Heart left ventricle (tissue), 16 donors: ENCODE results near the gene SUPT6H. TPM values are rescaled to one million over a fixed set of nuclear protein-coding genes. Genes with fewer than 3 reads are reported as not detected.

Experiments
- ATAC-seq, 4 donors: fragments of 200-7000 bp; cut with Tn5 transposase; one replicate each; pipeline ENCODE4 v1.9.1; 2020 to 2022; ENCODE audit warnings: moderate library complexity in 4 of 4, mild to moderate bottlenecking in 3 of 4, moderate number of reproducible peaks in 1 of 4
- DNase-seq, 5 donors: peaks; one replicate each; pipeline ENCODE4 v3.0.0-alpha.2; 2020
- H3K27ac ChIP-seq, 12 donors: fragments of 200-600 bp; sonication (generic) in 4 of 12; one replicate each; pipeline versions ENCODE4 v1.5.0 to v1.8.0; 2016 to 2022; ENCODE audit warnings: mild to moderate bottlenecking in 2 of 12
- H3K27me3 ChIP-seq, 9 donors: fragments of 200-600 bp; sonication (generic) in 2 of 9; one replicate each; pipeline versions ENCODE4 v1.5.1 to v1.8.0; 2016 to 2022; ENCODE audit warnings: mild to moderate bottlenecking in 3 of 9
- H3K36me3 ChIP-seq, 9 donors: fragments of 200-600 bp; sonication (generic) in 2 of 9; one replicate each; pipeline versions ENCODE4 v1.5.0 to v1.8.0; 2018 to 2022; ENCODE audit warnings: mild to moderate bottlenecking in 2 of 9
- H3K4me1 ChIP-seq, 12 donors: fragments of 200-600 bp; sonication (generic) in 4 of 12; one replicate each; pipeline versions ENCODE4 v1.5.0 to v1.8.0; 2016 to 2022; ENCODE audit warnings: mild to moderate bottlenecking in 3 of 12
- H3K4me3 ChIP-seq, 12 donors: fragments of 200-600 bp; sonication (generic) in 4 of 12; one replicate each; pipeline versions ENCODE4 v1.5.0 to v1.8.0; 2017 to 2022; ENCODE audit warnings: mild to moderate bottlenecking in 9 of 12, moderate library complexity in 4 of 12
- H3K9me3 ChIP-seq, 12 donors: fragments of 200-600 bp; sonication (generic) in 4 of 12; one replicate each; pipeline versions ENCODE4 v1.5.0 to v1.8.0; 2016 to 2022; ENCODE audit warnings: mild to moderate bottlenecking in 1 of 12
- CTCF ChIP-seq, 12 donors: fragments of 200-600 bp; sonication (generic) in 4 of 12; IDR thresholded peaks; one replicate each; pipeline versions ENCODE4 v1.5.0 to v1.8.0; 2018 to 2022; ENCODE audit warnings: antibody characterized with exemption in 12 of 12, mild to moderate bottlenecking in 5 of 12
- POLR2A ChIP-seq, 2 donors: fragments of 450-650 bp; IDR thresholded peaks; one replicate each; pipeline ENCODE4 v1.6.1; 2017; ENCODE audit warnings: antibody characterized with exemption in 2 of 2, mild to moderate bottlenecking in 2 of 2, moderate library complexity in 2 of 2
- WGBS, 4 donors: extraction: QIAGEN DNeasy Blood & Tissue Kit in 2 of 4; methylation state at CpG; one replicate each; pipeline versions ENCODE4 v1.1.5 to v1.1.7; 2013 to 2018; 5-methylcytosine and 5-hydroxymethylcytosine counted together
- intact Hi-C, 10 donors: fragments of 100-400 bp; cut with DNase I; formaldehyde crosslinking; loops; one replicate each; pipeline versions ENCODE4 v1.11.1 to v1.14.2; 2022
- polyA plus RNA-seq, 2 donors: library from polyadenylated mRNA; stranded (reverse); fragments of 200-250 nt; gene quantifications; one replicate each; pipeline ENCODE4 v1.2.3, GENCODE V29; 2013
- total RNA-seq, 9 donors: library from RNA; depleted of rRNA in 2 of 9; stranded (reverse); fragments of >200 nt in 2 of 9; fragmentation: NEBNext Ultra II Directional in 3 of 9; extraction: Animal tissue kit (Norgen Biotek cat#: 25700) in 3 of 9; gene quantifications; one replicate each; pipeline versions ENCODE4 v1.1.0 to v1.2.4, GENCODE V29; 2016 to 2023
- donor health status: ischemic (EF 13 %, LVEDD 7.1; RV severe dilation, severe dysfunction).
- donor health status: healthy with polysubstance abuse.
- donor health status: DM: no; HTN: yes; CAD: no.
- donor health status: DM: no; HTN: no; CAD: no.
- donor health status: ischemic (EF 25% LVEDD 6.9; RV normal size, moderate dysfunction).
- donor health status: ischemic (EF 25% LVEDD 5.7; RV mildly dilated, moderate dysfunction).
- donor health status: healthy.
- donor health status: DM: yes; HTN: yes; CAD: no.
- donor health status: ischemic (EF 35%, LVEDD 5.7; RV mildly dilated, moderate dysfunction).
- donor health status: nonischemic (EF 11% LVEDD 7.7; RV severe dilation, severe dysfunction).
- donor health status: DM: yes; HTN: yes; CAD: no.
- donor health status: PGD.
- donor health status: ischemic (EF 29% LVEDD 5.4; RV normal size, mild dysfunction).
- donor health status: nonischemic (EF 23%, LVEDD 6.1; RV moderate dilation, normal function).

The SUPT6H gene
- total and polyA plus RNA-seq, 11 donors, result 31.7 to 91.6 (median 43.5) TPM

GRCh38 chr17:28643983-28644786 is 17.8 kb upstream of the SUPT6H start:
- WGBS, 4 donors, result 0 to 2% (median 1%) methylated on average over 14 to 18 of the region's 18 CpGs
- DNase-seq (peak in 2 of 5 donors; percentile 39 to 54), ATAC-seq (peak in 1 of 4 donors; percentile 2)
- Histone ChIP-seq H3K36me3 (peaks cover 0 to 65% (median 56%) of the 10 kb centered on the region in 9 donors), H3K4me1 (peaks cover 4 to 59% (median 33%) of the 10 kb centered on the region in 12 donors), H3K27me3 (no peaks in the 10 kb centered on the region), H3K4me3 (peak overlapping the region; percentile 67 to 97 (median 90)), H3K27ac (peak overlapping the region; percentile 55 to 98 (median 94)), H3K9me3 (no peaks in the 10 kb centered on the region)
- intact Hi-C loops, result loop anchor here in 2 of 10 donors (2.0 kb wide), 3 partner anchors 45 to 75 kb away; partner anchors contain the start of genes PROCA1 (in 1 of the 2), RPL23A (in 1 of the 2) and SPAG5 (in 1 of the 2)
- TF ChIP-seq POLR2A (IDR thresholded peaks at IDR 0.05), result no peak
- TF ChIP-seq CTCF (IDR thresholded peaks at IDR 0.05), result peak in 10 of 12 donors; percentile 13 to 49 (median 35)

GRCh38 chr17:28644787-28645575 is 17.0 kb upstream of the SUPT6H start, which contains the start of gene BLTP2:
Gene BLTP2, minus strand, starts transcription at chr17:28645158. Its CDS starts 102 bp downstream, at chr17:28645056.
- Histone ChIP-seq H3K27me3 (no peaks in the 10 kb centered on the region), H3K36me3 (peaks cover 0 to 61% (median 51%) of the 10 kb centered on the region in 9 donors), H3K4me1 (peaks cover 4 to 60% (median 33%) of the 10 kb centered on the region in 12 donors), H3K4me3 (peak within 1 kb of the TSS; percentile 67 to 97 (median 90)), H3K9me3 (no peaks in the 10 kb centered on the region), H3K27ac (peak within 1 kb of the TSS; percentile 85 to 98 (median 94))
- ATAC-seq (peak; percentile 97 to 98 (median 98)), DNase-seq (peak; percentile 97 to 99 (median 98))
- intact Hi-C loops, result loop anchor here in 4 of 10 donors (2.0 to 5.0 kb wide), 6 partner anchors 46 to 74 kb away; partner anchors contain the start of genes PROCA1 (in 2 of the 4), RPL23A (in 2 of the 4), PIGS (in 1 of the 4) and RAB34 (in 1 of the 4)
- TF ChIP-seq CTCF (IDR thresholded peaks at IDR 0.05) (no peak), POLR2A (IDR thresholded peaks at IDR 0.05) (peak in 1 of 2 donors; percentile 91)
- WGBS, 4 donors, result 0 to 1% (median 1%) methylated on average over 18 to 89 of the region's 89 CpGs

- H3K27me3 ChIP-seq, result no peaks in the 10 kb centered on the region
- intact Hi-C loops, result loop anchor here in 4 of 10 donors (2.0 to 5.0 kb wide), 6 partner anchors 47 to 73 kb away; partner anchors contain the start of genes PROCA1 (in 2 of the 4), RPL23A (in 2 of the 4), PIGS (in 1 of the 4) and RAB34 (in 1 of the 4)
- H3K36me3 ChIP-seq, result peaks cover 0 to 61% (median 51%) of the 10 kb centered on the region in 9 donors
- TF ChIP-seq POLR2A (IDR thresholded peaks at IDR 0.05), result no peak
- no peak for TF ChIP-seq CTCF (IDR thresholded peaks at IDR 0.05)
- no peak for ATAC-seq
- H3K4me1 ChIP-seq, result peaks cover 4 to 60% (median 33%) of the 10 kb centered on the region in 12 donors
- 39 to 45% (median 43%) methylated on average over 8 of the region's 8 CpGs for WGBS, 4 donors
- H3K27ac ChIP-seq, result peak overlapping the region; percentile 85 to 98 (median 94)
- H3K9me3 ChIP-seq, result no peaks in the 10 kb centered on the region
- DNase-seq, result no peak
- H3K4me3 ChIP-seq, result peak overlapping the region; percentile 67 to 97 (median 90)
Measured at GRCh38 chr17:28645576-28645939, 16.4 kb upstream of the SUPT6H start.
